Measurements from ENCODE around the gene CHD6.

GRCh38 chr20:41353530-41353929 lies 264.6 kb downstream of the CHD6 start:
- TF ChIP-seq CTCF (IDR thresholded peaks at IDR 0.05; ENCODE audit: low read depth, low read length, missing input control), result no peak
- no peak for TF ChIP-seq TAF1 (conservative IDR thresholded peaks at IDR 0.05)
- no peak for TF ChIP-seq ATF3 (IDR thresholded peaks at IDR 0.05)
- TF ChIP-seq REST (IDR thresholded peaks at IDR 0.05), result no peak
- TF ChIP-seq ZBTB33 (IDR thresholded peaks at IDR 0.05), result no peak
- TF ChIP-seq YY1 (IDR thresholded peaks at IDR 0.05), result no peak
- no peak for TF ChIP-seq MAX (IDR thresholded peaks at IDR 0.05)
- no peak for TF ChIP-seq HNF4A (conservative IDR thresholded peaks at IDR 0.05)
- no peak for TF ChIP-seq RAD21 (IDR thresholded peaks at IDR 0.05)
- TF ChIP-seq FOXA1 (IDR thresholded peaks at IDR 0.05), result no peak

Data from liver (tissue), 3 donors.